Coronary artery (tissue), 2 donors: ENCODE data around the gene DIS3L2.

Source experiments
- DNase-seq: peaks from one replicate; pipeline ENCODE4 v3.0.0-alpha.2; 2017; ENCODE audit warnings: low spot score
- H3K27ac ChIP-seq, 2 donors: fragments of 200-600 bp; sonication (generic); one replicate each; pipeline ENCODE4 v1.5.1; 2016 to 2019
- H3K4me3 ChIP-seq: fragments of 200-600 bp; sonication (generic); 2 replicates; pipeline ENCODE4 v1.5.1; 2016; ENCODE audit warnings: mild to moderate bottlenecking, moderate library complexity
- CTCF ChIP-seq: fragments of 200-600 bp; sonication (generic); IDR thresholded peaks from one replicate; pipeline ENCODE4 v1.5.1; 2019; ENCODE audit warnings: antibody characterized with exemption

Gene DIS3L2

GRCh38 chr2:232058063-232058877 lies 96.8 kb downstream of the DIS3L2 start:
- no peak overlapping the region for H3K27ac ChIP-seq
- no peak for TF ChIP-seq CTCF
- no peak for DNase-seq

GRCh38 chr2:232058931-232059330 lies 97.4 kb downstream of the DIS3L2 start:
- no peak overlapping the region for H3K27ac ChIP-seq
- H3K4me3 ChIP-seq, result no peak overlapping the region
- TF ChIP-seq CTCF, result no peak
- no peak for DNase-seq

More at GRCh38 chr2:232058063-232058877, 96.8 kb downstream of the DIS3L2 start:
- no peak overlapping the region for H3K4me3 ChIP-seq

GRCh38 chr2:232061265-232061664 lies 99.8 kb downstream of the DIS3L2 start:
- no peak overlapping the region for H3K4me3 ChIP-seq
- H3K27ac ChIP-seq, result no peak overlapping the region
- no peak for DNase-seq
- no peak for TF ChIP-seq CTCF

GRCh38 chr2:232073026-232073425 lies 111.5 kb downstream of the DIS3L2 start:
- DNase-seq, result no peak
- TF ChIP-seq CTCF, result no peak
- Histone ChIP-seq H3K27ac (no peak overlapping the region), H3K4me3 (no peak overlapping the region)

GRCh38 chr2:232073699-232074098 lies 112.2 kb downstream of the DIS3L2 start:
- Histone ChIP-seq H3K27ac (no peak overlapping the region), H3K4me3 (no peak overlapping the region)
- DNase-seq, result no peak
- TF ChIP-seq CTCF, result no peak

GRCh38 chr2:232075080-232075479 lies 113.6 kb downstream of the DIS3L2 start:
- Histone ChIP-seq H3K27ac (no peak overlapping the region), H3K4me3 (no peak overlapping the region)
- DNase-seq, result no peak
- no peak for TF ChIP-seq CTCF

GRCh38 chr2:232075859-232076258 lies 114.3 kb downstream of the DIS3L2 start:
- no peak for DNase-seq
- no peak overlapping the region for H3K27ac ChIP-seq
- H3K4me3 ChIP-seq, result no peak overlapping the region
- TF ChIP-seq CTCF, result no peak
